22Rv1 (cell line): ENCODE data around the gene APLF.

Experiments
- CTCF ChIP-seq: fragments of 450-650 bp; IDR thresholded peaks from 2 replicates; pipeline ENCODE4 v1.5.1; 2017; ENCODE audit warnings: mild to moderate bottlenecking
- ZFX ChIP-seq: fragments of 450-650 bp; IDR thresholded peaks from 2 replicates; pipeline ENCODE4 v1.6.1; 2017; ENCODE audit warnings: antibody characterized with exemption, borderline replicate concordance

DNA sequence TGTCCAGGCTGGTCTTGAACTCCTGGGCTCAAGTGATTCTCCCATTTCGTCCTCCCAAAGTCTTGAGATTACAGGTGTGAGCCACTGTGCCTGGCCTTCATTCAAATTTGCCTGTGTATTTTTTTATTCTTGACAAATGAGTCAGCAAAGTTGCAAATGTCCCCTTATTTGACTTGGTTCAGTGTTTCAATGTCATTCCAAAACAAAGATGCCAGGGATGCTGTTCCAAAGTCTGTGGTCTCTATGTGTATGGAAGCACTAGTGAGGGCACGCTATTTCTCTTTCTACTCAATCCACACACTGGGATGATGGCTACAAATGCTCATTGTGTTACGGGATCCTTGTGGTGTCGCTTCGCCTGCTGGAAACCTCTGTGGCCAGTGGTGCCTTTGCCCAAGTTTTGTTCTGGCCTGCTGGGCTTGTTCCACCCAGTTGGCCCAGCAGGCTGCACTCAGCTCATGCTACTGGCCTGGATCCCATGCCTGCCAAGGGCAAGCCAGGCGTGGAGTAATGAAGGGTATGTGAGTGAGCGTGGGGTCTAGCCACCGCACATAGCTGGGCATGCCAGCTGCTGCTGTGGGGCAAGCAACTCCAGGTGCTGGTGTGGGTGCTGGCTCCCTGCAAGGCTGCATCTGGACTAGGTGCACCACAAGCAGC lies 35.9 kb upstream of the APLF start:
- no peak for TF ChIP-seq CTCF
- TF ChIP-seq ZFX = no peak
